ENCODE results near the gene COL4A2.

DNA sequence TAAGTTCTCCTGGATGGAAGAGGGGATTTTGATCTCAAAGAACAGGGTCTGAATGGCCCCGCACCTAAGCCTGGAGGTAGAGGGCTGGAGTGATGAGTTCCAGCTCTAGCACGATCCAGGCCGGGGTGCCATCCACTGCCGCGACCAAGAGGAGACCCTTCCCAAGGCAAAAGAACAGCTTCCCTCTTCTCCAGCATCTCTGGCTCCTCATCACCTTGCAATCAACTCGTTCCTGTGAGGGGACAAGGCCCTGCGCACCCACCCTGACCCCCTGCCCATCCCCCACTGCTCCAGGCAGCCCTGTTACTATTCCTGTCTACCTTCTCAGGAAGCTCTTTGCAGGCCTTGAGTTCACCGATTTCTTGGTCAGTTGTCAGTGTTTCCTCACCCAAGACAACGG, 17.9 kb upstream of the COL4A2 start:
- TF ChIP-seq FOXM1 (IDR thresholded peaks at IDR 0.05; ENCODE audit: borderline replicate concordance): no peak
- TF ChIP-seq HDGF (IDR thresholded peaks at IDR 0.05; ENCODE audit: borderline replicate concordance): no peak
- TF ChIP-seq BHLHE40 (IDR thresholded peaks at IDR 0.05; ENCODE audit: borderline replicate concordance): no peak
- no peak for TF ChIP-seq LEF1 (IDR thresholded peaks at IDR 0.05; ENCODE audit: borderline replicate concordance)
- no peak for TF ChIP-seq FOXA1 (IDR thresholded peaks at IDR 0.05)
- TF ChIP-seq SUZ12 (IDR thresholded peaks at IDR 0.05): no peak
- no peak for TF ChIP-seq TARDBP (IDR thresholded peaks at IDR 0.05)
- TF ChIP-seq FOXK2 (IDR thresholded peaks at IDR 0.05): no peak
- TF ChIP-seq ZNF384 (IDR thresholded peaks at IDR 0.05): no peak
- TF ChIP-seq CTBP1 (IDR thresholded peaks at IDR 0.05; ENCODE audit: borderline replicate concordance): no peak
- TF ChIP-seq ELF4 (IDR thresholded peaks at IDR 0.05): no peak
